ENCODE results near the gene LPIN2.
"Not testable (repeated sequence)": the region's sequence is repeated elsewhere in the genome, so short reads cannot be mapped to it uniquely, and the experiment has no call there.

GRCh38 chr18:3049897-3050454, 37.0 kb upstream of the LPIN2 start:
- TF ChIP-seq, protein P1, sequence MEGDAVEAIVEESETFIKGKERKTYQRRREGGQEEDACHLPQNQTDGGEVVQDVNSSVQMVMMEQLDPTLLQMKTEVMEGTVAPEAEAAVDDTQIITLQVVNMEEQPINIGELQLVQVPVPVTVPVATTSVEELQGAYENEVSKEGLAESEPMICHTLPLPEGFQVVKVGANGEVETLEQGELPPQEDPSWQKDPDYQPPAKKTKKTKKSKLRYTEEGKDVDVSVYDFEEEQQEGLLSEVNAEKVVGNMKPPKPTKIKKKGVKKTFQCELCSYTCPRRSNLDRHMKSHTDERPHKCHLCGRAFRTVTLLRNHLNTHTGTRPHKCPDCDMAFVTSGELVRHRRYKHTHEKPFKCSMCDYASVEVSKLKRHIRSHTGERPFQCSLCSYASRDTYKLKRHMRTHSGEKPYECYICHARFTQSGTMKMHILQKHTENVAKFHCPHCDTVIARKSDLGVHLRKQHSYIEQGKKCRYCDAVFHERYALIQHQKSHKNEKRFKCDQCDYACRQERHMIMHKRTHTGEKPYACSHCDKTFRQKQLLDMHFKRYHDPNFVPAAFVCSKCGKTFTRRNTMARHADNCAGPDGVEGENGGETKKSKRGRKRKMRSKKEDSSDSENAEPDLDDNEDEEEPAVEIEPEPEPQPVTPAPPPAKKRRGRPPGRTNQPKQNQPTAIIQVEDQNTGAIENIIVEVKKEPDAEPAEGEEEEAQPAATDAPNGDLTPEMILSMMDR (conservative IDR thresholded peaks at IDR 0.05; ENCODE audit: low read depth in 2 of 2): not testable (repeated sequence)
- TF ChIP-seq ZNF114 (CRISPR knock-in tag; IDR thresholded peaks at IDR 0.05); REST (IDR thresholded peaks at IDR 0.05; ENCODE audit: unreplicated experiment); POLR2AphosphoS5 (IDR thresholded peaks at IDR 0.05; ENCODE audit: low read depth); EZH2 (IDR thresholded peaks at IDR 0.05; ENCODE audit: low read depth, unreplicated experiment); CREB1 (CRISPR knock-in tag; IDR thresholded peaks at IDR 0.05; ENCODE audit: low read depth); STAT1 (IDR thresholded peaks at IDR 0.05; ENCODE audit: unreplicated experiment); EZH2phosphoT487 (IDR thresholded peaks at IDR 0.05; ENCODE audit: unreplicated experiment); NANOG (IDR thresholded peaks at IDR 0.05; ENCODE audit: borderline replicate concordance); JUNB (IDR thresholded peaks at IDR 0.05; ENCODE audit: unreplicated experiment); ZNF462 (CRISPR knock-in tag; IDR thresholded peaks at IDR 0.05): not testable (repeated sequence)
